Ishikawa (cell line): Measurements from ENCODE around the gene ALG2.

Experiments
- CEBPB ChIP-seq: IDR thresholded peaks from 2 replicates; pipeline ENCODE4 v1.6.1; 2012
- CREB1 ChIP-seq: IDR thresholded peaks from 2 replicates; pipeline ENCODE4 v1.6.1; 2012; ENCODE audit warnings: low read depth
- EGR1 ChIP-seq: IDR thresholded peaks from 2 replicates; pipeline ENCODE4 v1.6.1; 2012
- EP300 ChIP-seq: IDR thresholded peaks from 2 replicates; pipeline ENCODE4 v1.6.1; 2012; ENCODE audit warnings: borderline replicate concordance
- FOXM1 ChIP-seq: IDR thresholded peaks from 2 replicates; pipeline ENCODE4 v1.6.1; 2012; ENCODE audit warnings: low read depth, borderline replicate concordance
- NFIC ChIP-seq: IDR thresholded peaks from 2 replicates; pipeline ENCODE4 v1.6.1; 2012
- RAD21 ChIP-seq: IDR thresholded peaks from 2 replicates; pipeline ENCODE4 v1.6.1; 2012; ENCODE audit warnings: low read depth
- TAF1 ChIP-seq: IDR thresholded peaks from 2 replicates; pipeline ENCODE4 v1.6.1; 2012; ENCODE audit warnings: low read depth, mild to moderate bottlenecking
- TCF12 ChIP-seq: IDR thresholded peaks from 2 replicates; pipeline ENCODE4 v1.6.1; 2012; ENCODE audit warnings: low read depth
- TEAD4 ChIP-seq: IDR thresholded peaks from 2 replicates; pipeline ENCODE4 v1.6.1; 2012
- USF1 ChIP-seq: IDR thresholded peaks from 2 replicates; pipeline ENCODE4 v1.6.1; 2012
- YY1 ChIP-seq: IDR thresholded peaks from 2 replicates; pipeline ENCODE4 v1.6.1; 2012; ENCODE audit warnings: low read depth
- ZBTB7A ChIP-seq: IDR thresholded peaks from 2 replicates; pipeline ENCODE4 v1.6.1; 2012; ENCODE audit warnings: low read depth
- TF ChIP-seq, protein P1 (sequence below): IDR thresholded peaks from 2 replicates; pipeline ENCODE4 v1.6.1; 2012
- TF ChIP-seq, protein P2 (sequence below): IDR thresholded peaks from 2 replicates; pipeline ENCODE4 v1.6.1; 2012; ENCODE audit warnings: low read depth, mild to moderate bottlenecking

ALG2 gene

DNA sequence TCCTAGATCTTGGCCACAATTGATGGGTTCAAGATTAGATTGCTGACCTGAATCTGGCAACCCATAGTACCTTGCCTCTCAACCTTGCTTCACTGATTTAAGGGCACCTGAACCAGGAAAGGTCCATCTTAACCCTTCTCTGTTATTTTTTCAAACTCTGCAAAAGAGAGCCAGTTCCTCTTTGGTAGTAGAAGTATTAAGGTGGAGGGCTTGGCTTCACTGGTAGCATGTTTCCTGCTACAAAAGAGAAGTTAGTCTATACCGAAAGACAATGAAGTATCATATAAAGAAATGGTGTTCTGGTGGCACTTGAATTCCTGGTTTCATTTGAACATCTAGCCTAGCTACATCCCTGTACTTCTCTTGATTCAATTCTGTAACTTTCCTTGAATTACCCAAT lies 8.5 kb downstream of the ALG2 start:
- TF ChIP-seq USF1 (no peak), TEAD4 (no peak), RAD21 (no peak), CEBPB (no peak), CREB1 (no peak), TCF12 (no peak), FOXM1 (no peak), ZBTB7A (no peak), EGR1 (no peak), NFIC (no peak), TAF1 (no peak), YY1 (no peak), EP300 (no peak)
- TF ChIP-seq, protein P1, sequence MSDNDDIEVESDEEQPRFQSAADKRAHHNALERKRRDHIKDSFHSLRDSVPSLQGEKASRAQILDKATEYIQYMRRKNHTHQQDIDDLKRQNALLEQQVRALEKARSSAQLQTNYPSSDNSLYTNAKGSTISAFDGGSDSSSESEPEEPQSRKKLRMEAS: no peak
- TF ChIP-seq, protein P2, sequence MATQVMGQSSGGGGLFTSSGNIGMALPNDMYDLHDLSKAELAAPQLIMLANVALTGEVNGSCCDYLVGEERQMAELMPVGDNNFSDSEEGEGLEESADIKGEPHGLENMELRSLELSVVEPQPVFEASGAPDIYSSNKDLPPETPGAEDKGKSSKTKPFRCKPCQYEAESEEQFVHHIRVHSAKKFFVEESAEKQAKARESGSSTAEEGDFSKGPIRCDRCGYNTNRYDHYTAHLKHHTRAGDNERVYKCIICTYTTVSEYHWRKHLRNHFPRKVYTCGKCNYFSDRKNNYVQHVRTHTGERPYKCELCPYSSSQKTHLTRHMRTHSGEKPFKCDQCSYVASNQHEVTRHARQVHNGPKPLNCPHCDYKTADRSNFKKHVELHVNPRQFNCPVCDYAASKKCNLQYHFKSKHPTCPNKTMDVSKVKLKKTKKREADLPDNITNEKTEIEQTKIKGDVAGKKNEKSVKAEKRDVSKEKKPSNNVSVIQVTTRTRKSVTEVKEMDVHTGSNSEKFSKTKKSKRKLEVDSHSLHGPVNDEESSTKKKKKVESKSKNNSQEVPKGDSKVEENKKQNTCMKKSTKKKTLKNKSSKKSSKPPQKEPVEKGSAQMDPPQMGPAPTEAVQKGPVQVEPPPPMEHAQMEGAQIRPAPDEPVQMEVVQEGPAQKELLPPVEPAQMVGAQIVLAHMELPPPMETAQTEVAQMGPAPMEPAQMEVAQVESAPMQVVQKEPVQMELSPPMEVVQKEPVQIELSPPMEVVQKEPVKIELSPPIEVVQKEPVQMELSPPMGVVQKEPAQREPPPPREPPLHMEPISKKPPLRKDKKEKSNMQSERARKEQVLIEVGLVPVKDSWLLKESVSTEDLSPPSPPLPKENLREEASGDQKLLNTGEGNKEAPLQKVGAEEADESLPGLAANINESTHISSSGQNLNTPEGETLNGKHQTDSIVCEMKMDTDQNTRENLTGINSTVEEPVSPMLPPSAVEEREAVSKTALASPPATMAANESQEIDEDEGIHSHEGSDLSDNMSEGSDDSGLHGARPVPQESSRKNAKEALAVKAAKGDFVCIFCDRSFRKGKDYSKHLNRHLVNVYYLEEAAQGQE: no peak

DNA sequence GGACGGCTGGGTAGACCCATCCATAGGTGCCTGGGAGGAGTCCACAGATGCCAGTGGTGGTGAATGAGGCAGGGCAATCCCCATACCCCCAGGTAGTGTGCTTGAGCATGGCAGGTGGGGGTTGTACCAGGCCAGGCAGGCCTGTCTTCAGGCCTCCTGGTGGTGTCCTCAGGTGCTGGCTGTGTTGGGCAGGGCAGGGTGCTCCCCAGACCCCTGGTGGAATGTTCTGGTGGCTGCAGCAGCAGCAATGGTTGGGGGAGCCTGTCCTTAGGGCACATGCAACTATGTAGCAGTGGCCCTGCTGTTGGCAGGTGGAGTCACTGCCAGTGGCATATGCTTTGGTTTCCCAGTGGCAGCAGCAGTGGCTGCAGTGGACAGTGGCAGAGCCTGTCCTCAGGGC lies 10.0 kb downstream of the ALG2 start:
- no peak for TF ChIP-seq FOXM1
- TF ChIP-seq, protein P2: no peak
- no peak for TF ChIP-seq CREB1
- no peak for TF ChIP-seq EP300
- TF ChIP-seq TEAD4: no peak
- TF ChIP-seq USF1: no peak
- no peak for TF ChIP-seq NFIC
- no peak for TF ChIP-seq ZBTB7A
- TF ChIP-seq CEBPB: no peak
- no peak for TF ChIP-seq TCF12
- no peak for TF ChIP-seq EGR1
- TF ChIP-seq TAF1: no peak
- TF ChIP-seq, protein P1: no peak
- no peak for TF ChIP-seq RAD21
- TF ChIP-seq YY1: no peak

DNA sequence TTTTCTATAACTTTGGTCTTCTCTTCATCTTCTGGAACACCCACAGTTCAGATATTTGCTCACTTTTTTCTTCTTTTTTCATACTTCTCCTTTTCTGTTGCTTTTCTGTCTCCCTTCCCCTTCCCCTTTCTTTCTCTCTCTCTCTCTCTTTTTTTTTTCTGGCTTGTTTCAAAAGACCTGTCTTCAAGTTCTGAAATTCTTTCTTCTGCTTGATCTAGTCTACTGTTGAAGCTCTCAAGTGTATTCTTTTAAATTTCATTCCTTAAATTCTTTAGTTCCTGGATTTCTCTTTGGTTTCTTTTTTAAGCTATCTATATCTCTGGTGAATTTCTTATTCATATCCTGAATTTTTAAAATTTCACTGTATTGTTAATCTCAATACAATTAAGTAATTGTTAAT lies 11.2 kb downstream of the ALG2 start:
- TF ChIP-seq EGR1 (no peak), TEAD4 (no peak), TAF1 (no peak), CREB1 (no peak), RAD21 (no peak), YY1 (no peak)
- TF ChIP-seq, protein P1: no peak

DNA sequence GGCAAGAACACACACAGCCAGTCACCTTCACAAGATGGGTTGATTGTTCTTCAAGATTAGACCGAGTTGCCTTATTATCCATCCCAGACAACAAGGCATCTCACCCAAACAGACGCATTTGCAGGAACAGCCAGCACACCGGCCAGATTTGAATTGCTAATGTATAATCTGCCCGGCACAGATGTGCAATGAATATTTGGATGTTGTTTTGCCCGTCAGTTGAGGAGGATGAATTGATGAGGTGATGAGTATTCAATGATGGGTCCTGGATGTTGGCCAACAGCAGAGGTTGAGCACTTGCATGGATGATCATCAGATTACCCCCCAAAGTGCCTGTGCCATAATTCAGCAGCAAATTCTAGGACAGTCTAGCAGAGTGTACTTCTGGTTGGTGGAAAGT lies 20.1 kb downstream of the ALG2 start:
- no peak for TF ChIP-seq EGR1
- TF ChIP-seq NFIC: no peak

DNA sequence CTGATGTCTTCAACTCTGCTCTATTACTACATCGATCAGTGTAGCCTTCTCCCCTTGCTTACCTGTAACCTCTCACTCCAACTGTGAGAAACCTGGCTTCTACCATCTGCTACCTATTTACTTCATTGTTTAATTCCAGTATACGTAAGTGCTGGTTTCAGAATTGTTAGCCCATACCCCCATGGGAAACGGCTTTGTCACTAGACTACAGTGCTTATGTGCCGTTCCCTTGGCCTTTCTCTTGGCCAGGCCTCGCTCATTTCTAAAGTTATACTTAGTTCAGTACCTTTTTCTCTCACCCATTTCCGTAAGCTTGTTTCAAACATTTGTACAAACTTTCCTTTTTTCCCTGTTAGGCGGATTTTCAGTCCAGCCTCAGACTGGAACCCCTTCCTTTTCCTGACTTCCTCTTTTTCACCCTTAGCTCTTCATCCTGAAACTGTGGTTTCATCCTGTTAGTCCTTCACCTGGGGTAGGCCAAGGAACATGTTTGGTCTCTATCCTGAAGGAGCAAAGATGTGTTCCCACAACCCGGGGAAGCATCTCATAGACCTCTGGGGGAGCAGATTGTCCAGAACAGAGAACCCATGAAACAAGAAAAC lies 21.7 kb downstream of the ALG2 start:
- TF ChIP-seq NFIC: no peak
- no peak for TF ChIP-seq ZBTB7A
- TF ChIP-seq RAD21: no peak
- TF ChIP-seq TCF12: no peak

DNA sequence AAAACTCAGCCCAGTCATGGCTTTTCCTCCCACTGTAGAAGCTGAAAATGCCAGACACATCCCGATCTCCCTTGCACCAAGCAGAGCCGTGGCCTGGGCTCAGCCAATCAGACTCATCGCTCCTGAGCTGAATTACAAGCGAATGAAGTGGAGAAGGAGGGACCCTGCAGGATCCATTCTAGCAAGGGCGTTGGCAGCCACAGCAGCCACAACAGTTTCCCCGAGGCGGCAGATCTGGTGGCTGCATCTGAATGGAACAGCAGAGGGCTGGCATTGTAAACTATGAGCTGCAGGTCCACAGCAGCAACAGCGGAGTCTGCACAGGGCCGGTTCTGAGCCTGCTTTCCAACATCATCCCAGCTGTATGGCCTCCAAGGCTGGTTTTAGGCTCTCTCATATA lies 23.8 kb downstream of the ALG2 start:
- TF ChIP-seq CEBPB: no peak
- TF ChIP-seq RAD21: no peak
- no peak for TF ChIP-seq NFIC
- TF ChIP-seq CREB1: no peak
- TF ChIP-seq TEAD4: no peak
- no peak for TF ChIP-seq TAF1
- no peak for TF ChIP-seq FOXM1
- TF ChIP-seq, protein P1: no peak
- no peak for TF ChIP-seq EP300
- no peak for TF ChIP-seq USF1
- TF ChIP-seq YY1: no peak
